ENCODE results near the gene C4BPB.

The C4BPB gene

GRCh38 chr1:207069061-207069460 is 19.6 kb upstream of the C4BPB start:
- DNase-seq (ENCODE audit: low read depth): no peak
- H3K4me3 ChIP-seq (ENCODE audit: low read depth, low read length): no peak overlapping the region
- in situ Hi-C loops (cut with HindIII; ENCODE audit: low sequenced_read_pairs): no loop called here
- TF ChIP-seq, protein P1, sequence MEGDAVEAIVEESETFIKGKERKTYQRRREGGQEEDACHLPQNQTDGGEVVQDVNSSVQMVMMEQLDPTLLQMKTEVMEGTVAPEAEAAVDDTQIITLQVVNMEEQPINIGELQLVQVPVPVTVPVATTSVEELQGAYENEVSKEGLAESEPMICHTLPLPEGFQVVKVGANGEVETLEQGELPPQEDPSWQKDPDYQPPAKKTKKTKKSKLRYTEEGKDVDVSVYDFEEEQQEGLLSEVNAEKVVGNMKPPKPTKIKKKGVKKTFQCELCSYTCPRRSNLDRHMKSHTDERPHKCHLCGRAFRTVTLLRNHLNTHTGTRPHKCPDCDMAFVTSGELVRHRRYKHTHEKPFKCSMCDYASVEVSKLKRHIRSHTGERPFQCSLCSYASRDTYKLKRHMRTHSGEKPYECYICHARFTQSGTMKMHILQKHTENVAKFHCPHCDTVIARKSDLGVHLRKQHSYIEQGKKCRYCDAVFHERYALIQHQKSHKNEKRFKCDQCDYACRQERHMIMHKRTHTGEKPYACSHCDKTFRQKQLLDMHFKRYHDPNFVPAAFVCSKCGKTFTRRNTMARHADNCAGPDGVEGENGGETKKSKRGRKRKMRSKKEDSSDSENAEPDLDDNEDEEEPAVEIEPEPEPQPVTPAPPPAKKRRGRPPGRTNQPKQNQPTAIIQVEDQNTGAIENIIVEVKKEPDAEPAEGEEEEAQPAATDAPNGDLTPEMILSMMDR (IDR thresholded peaks at IDR 0.05; ENCODE audit: low read depth, low read length, missing control alignments): no peak

GRCh38 chr1:207069858-207070506 is 18.7 kb upstream of the C4BPB start:
- no peak for DNase-seq (ENCODE audit: low read depth)
- in situ Hi-C loops (cut with HindIII; ENCODE audit: low sequenced_read_pairs): no loop called here
- TF ChIP-seq, protein P1 (IDR thresholded peaks at IDR 0.05; ENCODE audit: low read depth, low read length, missing control alignments): no peak
- no peak overlapping the region for H3K4me3 ChIP-seq (ENCODE audit: low read depth, low read length)

- DNase-seq (ENCODE audit: low read depth): no peak
- TF ChIP-seq, protein P1 (IDR thresholded peaks at IDR 0.05; ENCODE audit: low read depth, low read length, missing control alignments): no peak
- no peak overlapping the region for H3K4me3 ChIP-seq (ENCODE audit: low read depth, low read length)
- in situ Hi-C loops (cut with HindIII; ENCODE audit: low sequenced_read_pairs): no loop called here
Observed at GRCh38 chr1:207070811-207071210, 17.8 kb upstream of the C4BPB start.

DNA sequence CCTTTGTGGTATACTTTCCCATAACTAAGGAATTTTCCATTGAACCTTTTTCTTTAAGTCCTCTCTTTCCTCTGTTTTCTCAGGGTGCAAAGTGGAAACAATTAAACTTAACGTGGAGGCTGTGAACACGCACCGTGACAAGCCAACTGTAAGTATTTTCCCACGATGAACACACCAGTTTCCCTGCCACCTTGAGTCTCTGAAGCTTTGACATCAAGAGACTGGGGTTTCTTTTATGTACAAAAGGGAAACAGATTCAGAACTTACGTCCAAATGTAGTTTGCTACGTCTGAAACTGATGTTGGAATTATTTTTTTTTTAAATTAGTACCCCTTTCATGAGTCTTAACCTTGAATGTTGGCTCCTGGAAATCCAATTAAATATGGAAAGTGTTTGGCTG is 17.2 kb upstream of the C4BPB start:
- TF ChIP-seq, protein P1 (IDR thresholded peaks at IDR 0.05; ENCODE audit: low read depth, low read length, missing control alignments): no peak
- in situ Hi-C loops (cut with HindIII; ENCODE audit: low sequenced_read_pairs): no loop called here
- H3K4me3 ChIP-seq (ENCODE audit: low read depth, low read length): no peak overlapping the region
- no peak for DNase-seq (ENCODE audit: low read depth)

DNA sequence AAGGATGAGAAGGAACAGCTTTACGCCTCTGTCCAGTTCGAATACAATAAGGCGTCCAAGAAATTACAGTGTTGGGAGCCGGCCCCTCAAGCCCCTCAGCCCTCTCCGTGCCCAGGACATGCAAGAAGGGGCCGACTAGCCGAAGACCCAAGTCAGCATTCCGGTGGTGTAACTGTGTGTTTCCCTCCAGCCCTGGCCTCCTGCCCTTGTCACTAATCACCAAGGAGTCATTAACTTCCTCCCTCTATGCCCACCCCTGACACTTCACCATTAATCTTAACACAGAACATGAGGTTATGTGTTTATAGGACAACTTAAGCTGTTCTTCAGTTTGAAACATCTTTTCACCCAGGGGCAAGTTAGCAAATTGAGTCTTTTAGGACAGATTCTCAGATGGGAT is 16.4 kb upstream of the C4BPB start:
- in situ Hi-C loops (cut with HindIII; ENCODE audit: low sequenced_read_pairs): no loop called here
- H3K4me3 ChIP-seq (ENCODE audit: low read depth, low read length): no peak overlapping the region
- TF ChIP-seq, protein P1 (IDR thresholded peaks at IDR 0.05; ENCODE audit: low read depth, low read length, missing control alignments): no peak
- DNase-seq (ENCODE audit: low read depth): no peak

DNA sequence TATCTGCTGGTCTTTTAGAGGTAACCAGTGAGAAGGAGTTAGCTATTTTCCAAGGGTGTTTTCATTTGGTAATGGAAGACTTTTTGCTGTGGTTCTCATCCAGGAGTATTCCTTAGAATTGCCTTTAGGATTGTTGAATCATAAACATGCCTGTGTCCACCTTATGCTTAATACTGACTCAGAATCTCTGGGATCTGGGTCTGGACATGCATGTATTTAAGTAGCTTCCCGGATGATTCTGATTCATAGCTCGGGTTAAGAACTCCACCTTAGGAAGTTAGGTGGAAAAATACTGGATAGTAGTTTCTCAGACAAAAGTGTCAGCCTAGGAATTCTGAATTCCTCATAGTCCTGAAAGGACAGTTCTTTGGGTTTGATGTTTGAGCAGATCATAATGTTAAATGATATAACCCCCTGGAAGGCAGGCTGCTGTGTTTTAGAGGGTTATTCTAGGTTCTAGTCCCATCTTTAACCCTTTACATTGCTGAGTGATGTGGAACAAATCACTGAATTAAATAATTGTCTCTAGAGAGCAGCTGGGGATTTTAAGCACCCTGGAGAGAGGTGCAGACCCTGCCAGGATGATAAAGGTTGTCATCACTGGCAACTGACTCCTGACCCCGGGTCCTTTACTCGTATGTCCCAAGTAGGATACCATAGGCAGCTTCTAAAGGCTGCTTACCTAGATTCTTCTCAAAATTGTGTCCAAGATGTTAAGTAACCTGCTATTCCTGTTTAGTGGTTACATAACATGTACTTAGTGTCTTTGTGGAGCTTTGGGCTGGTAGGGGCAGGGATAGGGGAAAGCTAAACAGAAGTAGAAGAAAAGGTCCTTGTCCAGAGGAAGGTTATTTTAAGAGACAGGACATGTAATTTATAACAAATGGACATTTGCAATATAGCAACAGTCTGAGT is 14.5 kb upstream of the C4BPB start:
- TF ChIP-seq, protein P1 (IDR thresholded peaks at IDR 0.05; ENCODE audit: low read depth, low read length, missing control alignments): no peak
- in situ Hi-C loops (cut with HindIII; ENCODE audit: low sequenced_read_pairs): no loop called here
- DNase-seq (ENCODE audit: low read depth): no peak
- H3K4me3 ChIP-seq (ENCODE audit: low read depth, low read length): no peak overlapping the region

Measured in astrocyte of the cerebellum (primary cell).